K562 (cell line): ENCODE results near the gene CRAT. TPM values are rescaled to one million over a fixed set of nuclear protein-coding genes. Genes with fewer than 3 reads are reported as not detected.

Source experiments
- BMI1 ChIP-seq: fragments of 150-350 bp; IDR thresholded peaks from 2 replicates; pipeline ENCODE4 v1.6.1; 2014; ENCODE audit warnings: low read length
- BRD9 ChIP-seq: fragments of 450-650 bp; IDR thresholded peaks from 2 replicates; pipeline ENCODE4 v1.6.1; 2018; ENCODE audit warnings: low read depth; ENCODE audit not compliant: partially characterized antibody
- ETS2 ChIP-seq: IDR thresholded peaks from 2 replicates; pipeline ENCODE4 v1.6.1; 2016; ENCODE audit warnings: borderline replicate concordance, missing genetic modification characterization, mild to moderate bottlenecking, moderate library complexity, missing compliant biosample characterization; ENCODE audit not compliant: poor library complexity, severe bottlenecking
- ETV6 ChIP-seq, 3 experiments: fragments of 150-350 bp in 1 of 3; sonication (generic) in 1 of 3; formaldehyde crosslinking in 1 of 3; IDR thresholded peaks; 2 replicates each; pipeline versions ENCODE4 v1.6.1 to v1.8.0; 2014 to 2022; ENCODE audit warnings: borderline replicate concordance in 2 of 3, low read depth in 2 of 3, antibody characterized with exemption in 1 of 3, low read length in 1 of 3, mild to moderate bottlenecking in 1 of 3, missing genetic modification reagents in 1 of 3
- FOXJ2 ChIP-seq: fragments of 200-800 bp; sonication (Bioruptor generic); IDR thresholded peaks from 2 replicates; pipeline ENCODE4 v1.6.1; 2016; ENCODE audit warnings: missing genetic modification characterization, missing compliant biosample characterization
- GABPA ChIP-seq: fragments of 200-800 bp; sonication (Bioruptor generic); conservative IDR thresholded peaks from 2 replicates; pipeline ENCODE4 v1.6.1; 2016; ENCODE audit warnings: low read depth, missing genetic modification characterization, missing compliant biosample characterization
- GABPB1 ChIP-seq: sonication (generic); formaldehyde crosslinking; IDR thresholded peaks from 2 replicates; pipeline ENCODE4 v1.8.0; 2022; ENCODE audit warnings: mild to moderate bottlenecking, missing genetic modification reagents
- GABPB2 ChIP-seq: fragments of 250-450 bp; sonication (Bioruptor Pico); conservative IDR thresholded peaks from 2 replicates; pipeline ENCODE4 v1.5.1; 2021; ENCODE audit warnings: mild to moderate bottlenecking
- HMG20B ChIP-seq: fragments of 250-450 bp; sonication (Bioruptor Pico); IDR thresholded peaks from 2 replicates; pipeline ENCODE4 v1.5.0; 2021; ENCODE audit warnings: mild to moderate bottlenecking
- KDM5B ChIP-seq: fragments of 200-600 bp; sonication (generic); IDR thresholded peaks from 2 replicates; pipeline ENCODE4 v1.6.1; 2012; ENCODE audit warnings: low read depth, mild to moderate bottlenecking, moderate library complexity, low read length, control low read depth, inconsistent platforms; ENCODE audit not compliant: insufficient replicate concordance
- KLF6 ChIP-seq: fragments of 250-450 bp; sonication (Bioruptor Pico); IDR thresholded peaks from 2 replicates; pipeline ENCODE4 v1.4.0; 2020; ENCODE audit warnings: mild to moderate bottlenecking, moderate library complexity, borderline replicate concordance
- MAFF ChIP-seq: IDR thresholded peaks from 2 replicates; pipeline ENCODE4 v1.6.1; 2012; ENCODE audit warnings: low read length, improper control_type of control experiment
- POLR3G ChIP-seq: IDR thresholded peaks from 2 replicates; pipeline ENCODE4 v1.6.1; 2011; ENCODE audit not compliant: insufficient read length, insufficient replicate concordance; ENCODE audit errors: extremely low read depth
- PPARD ChIP-seq: fragments of 250-450 bp; sonication (Bioruptor Pico); IDR thresholded peaks from 2 replicates; pipeline ENCODE4 v1.8.0; 2022; ENCODE audit warnings: inconsistent platforms, mild to moderate bottlenecking, moderate library complexity
- PREB ChIP-seq: sonication (generic); formaldehyde crosslinking; IDR thresholded peaks from 2 replicates; pipeline ENCODE4 v1.8.1; 2023; ENCODE audit warnings: mild to moderate bottlenecking, missing genetic modification reagents
- PURB ChIP-seq: sonication (generic); formaldehyde crosslinking; IDR thresholded peaks from 2 replicates; pipeline ENCODE4 v1.9.0; 2021; ENCODE audit warnings: low read depth, mild to moderate bottlenecking, missing genetic modification reagents
- SMARCC2 ChIP-seq: fragments of 450-650 bp; IDR thresholded peaks from 2 replicates; pipeline ENCODE4 v1.6.1; 2017; ENCODE audit warnings: antibody characterized with exemption, moderate library complexity, mild to moderate bottlenecking, low read depth
- SRSF1 ChIP-seq: fragments of 200-400 bp; formaldehyde crosslinking; IDR thresholded peaks from 2 replicates; pipeline ENCODE4 v1.6.1; 2017; ENCODE audit warnings: mild to moderate bottlenecking, low read depth, low read length, moderate library complexity
- ZBTB8A ChIP-seq: fragments of 450-650 bp; IDR thresholded peaks from 2 replicates; pipeline ENCODE4 v1.6.1; 2018; ENCODE audit warnings: mild to moderate bottlenecking, moderate library complexity; ENCODE audit not compliant: partially characterized antibody
- ZKSCAN1 ChIP-seq: fragments of 150-350 bp; IDR thresholded peaks from 2 replicates; pipeline ENCODE4 v1.6.1; 2016; ENCODE audit warnings: low read depth, low read length
- ZNF212 ChIP-seq: fragments of 450-650 bp; formaldehyde crosslinking; IDR thresholded peaks from 2 replicates; pipeline ENCODE4 v1.4.0; 2020; ENCODE audit warnings: mild to moderate bottlenecking
- ZNF398 ChIP-seq: fragments of 250-450 bp; sonication (Bioruptor Pico); IDR thresholded peaks from 2 replicates; pipeline ENCODE4 v1.8.0; 2021; ENCODE audit warnings: moderate library complexity, mild to moderate bottlenecking, inconsistent platforms
- ZNF76 ChIP-seq: fragments of 250-450 bp; sonication (Bioruptor Pico); IDR thresholded peaks from 2 replicates; pipeline ENCODE4 v1.4.0; 2020; ENCODE audit warnings: mild to moderate bottlenecking, moderate library complexity, borderline replicate concordance
- polyA plus RNA-seq, 8 experiments: library from polyadenylated mRNA; depleted of rRNA in 4 of 8; stranded (reverse) in 5 of 8; unstranded in 3 of 8; fragments of >200 nt; fragmentation: Nextera tagmentation in 2 of 8; fragmentation: Illumina TruSeq in 1 of 8; extraction: Ambion mirVana in 2 of 8; extraction: Trizol in 1 of 8; gene quantifications; 2 replicates each; pipeline versions ENCODE4 v1.2.1 to v1.2.3, GENCODE V29; 2011 to 2014; ENCODE audit warnings: inconsistent platforms in 1 of 8, missing spikeins in 1 of 8
- total RNA-seq, 7 experiments: library from RNA; depleted of rRNA in 6 of 7; stranded (reverse); fragments of >200 nt in 6 of 7; fragmentation: Illumina TruSeq in 2 of 7; extraction: Trizol in 2 of 7; gene quantifications; 2 replicates each; pipeline versions ENCODE4 v1.2.1 to v1.2.3, GENCODE V29; 2011 to 2021; ENCODE audit warnings: low replicate concordance in 1 of 7

CRAT gene
- total and polyA plus RNA-seq, 9 of the 15 experiments (the other 6 are each of a cell fraction or from before 2014, with no cell fraction given) = 0.20 to 13.8 (median 5.4) TPM

GRCh38 chr9:129068990-129069861 is 41.4 kb downstream of the CRAT start (continued):
- TF ChIP-seq KLF6 (CRISPR knock-in tag) (peak; percentile 73; the same call in 1 of the 2 replicates), BRD9 (no peak), FOXJ2 (tag) (no peak), KDM5B (no peak), GABPA (tag) (peak; percentile 45; the same call in 1 of the 2 replicates), ZNF398 (CRISPR knock-in tag) (no peak), BMI1 (no peak), HMG20B (CRISPR knock-in tag) (no peak), ZBTB8A (no peak), ZKSCAN1 (peak; percentile 86), ETV6 (IDR thresholded peaks at IDR 0.05; ENCODE audit: borderline replicate concordance in 1 of 2, low read depth in 2 of 2, low read length in 1 of 2) (0 out of 4 replicates have a peak, but pooled peaks of 1 of the 2 experiments have one; percentile 42), ETV6 (CRISPR knock-in tag; IDR thresholded peaks at IDR 0.05; ENCODE audit: borderline replicate concordance) (no peak), GABPB1 (CRISPR knock-in tag) (peak; percentile 87), POLR3G (no peak), PURB (no peak), ETS2 (tag) (no peak), ZNF76 (CRISPR knock-in tag) (no peak; the same call in none of the 2 replicates), ZNF212 (no peak), SMARCC2 (peak; percentile 94), MAFF (no peak), PREB (CRISPR knock-in tag) (no peak), GABPB2 (CRISPR knock-in tag) (no peak), SRSF1 (no peak), PPARD (CRISPR knock-in tag) (no peak)
